HG03159 (cell line): ENCODE data around the gene EPHA3.

Experiments used
- ATAC-seq: cut with Tn5 transposase; IDR thresholded peaks from one replicate; pipeline ENCODE4 v1.9.1; 2021; ENCODE audit warnings: mild to moderate bottlenecking, moderate library complexity; ENCODE audit not compliant: unreplicated experiment

The EPHA3 gene

GRCh38 chr3:89107461-89108290 is at the start of gene EPHA3:
EPHA3 (plus strand) TSS chr3:89107621; CDS start chr3:89107749, 128 bp downstream.
- ATAC-seq: peak; percentile 96

- ATAC-seq: no peak
Observed at GRCh38 chr3:89058371-89058770, 49.0 kb upstream of the EPHA3 start.

- no peak for ATAC-seq
Observed at GRCh38 chr3:89059211-89059925, 48.1 kb upstream of the EPHA3 start.

DNA sequence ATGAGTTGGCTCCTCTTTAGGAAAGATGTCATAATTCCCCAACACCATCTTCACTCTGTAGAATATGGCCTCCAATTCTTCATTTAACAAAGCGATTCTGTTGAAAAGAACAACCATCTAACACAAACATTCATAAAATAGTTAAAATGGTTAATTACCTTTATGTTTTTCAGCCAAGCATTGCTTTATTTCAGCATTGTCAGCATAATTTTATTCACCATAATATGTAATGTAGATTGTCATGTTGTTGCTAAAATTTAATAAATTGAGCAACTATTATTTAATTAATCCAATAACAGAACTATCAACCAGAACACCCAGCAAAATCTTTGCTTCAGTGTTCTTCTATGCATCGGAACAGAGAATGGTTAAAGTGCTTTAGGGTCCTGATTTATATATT is 46.2 kb upstream of the EPHA3 start:
- no peak for ATAC-seq

GRCh38 chr3:89067736-89068135 is 39.7 kb upstream of the EPHA3 start:
- no peak for ATAC-seq

- ATAC-seq: no peak
Observed at GRCh38 chr3:89072642-89073041, 34.8 kb upstream of the EPHA3 start.

DNA sequence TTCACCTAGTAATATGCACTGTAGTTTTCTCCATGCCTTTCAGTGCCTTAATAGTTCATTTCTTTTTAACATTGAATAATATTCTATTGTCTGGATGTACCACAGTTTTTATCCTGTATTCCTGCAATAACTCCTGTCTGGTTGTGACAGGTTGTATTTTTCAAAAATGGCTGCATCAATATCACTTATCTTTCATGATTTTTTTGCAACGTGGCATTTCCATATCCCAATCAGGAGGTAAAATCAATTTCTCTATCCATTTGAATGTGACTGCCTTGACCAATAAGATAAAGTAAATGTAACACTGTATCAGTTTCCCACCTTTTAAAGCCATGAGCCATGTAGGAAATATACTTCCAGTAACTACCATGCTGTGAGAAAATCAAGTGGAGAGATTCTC is 27.5 kb upstream of the EPHA3 start:
- no peak for ATAC-seq

GRCh38 chr3:89087851-89088250 is 19.6 kb upstream of the EPHA3 start:
- ATAC-seq: no peak

DNA sequence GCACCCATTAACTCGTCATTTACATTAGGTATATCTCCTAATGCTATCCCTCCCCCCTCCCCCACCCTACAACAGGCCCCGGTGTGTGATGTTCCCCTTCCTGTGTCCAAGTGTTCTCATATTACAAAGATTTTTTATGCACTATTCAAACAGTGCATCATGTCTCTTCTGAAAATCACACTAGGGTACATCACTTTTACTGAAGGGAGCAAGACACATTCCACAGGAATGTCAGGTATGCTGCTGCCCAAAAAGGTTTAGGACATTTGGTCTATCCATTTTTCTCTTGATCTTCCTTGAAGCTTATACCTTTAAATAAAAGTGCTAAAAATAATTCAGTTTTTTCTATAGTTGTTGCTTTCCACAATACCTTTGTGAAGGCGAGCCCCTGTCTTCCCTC is 9.2 kb upstream of the EPHA3 start:
- no peak for ATAC-seq

DNA sequence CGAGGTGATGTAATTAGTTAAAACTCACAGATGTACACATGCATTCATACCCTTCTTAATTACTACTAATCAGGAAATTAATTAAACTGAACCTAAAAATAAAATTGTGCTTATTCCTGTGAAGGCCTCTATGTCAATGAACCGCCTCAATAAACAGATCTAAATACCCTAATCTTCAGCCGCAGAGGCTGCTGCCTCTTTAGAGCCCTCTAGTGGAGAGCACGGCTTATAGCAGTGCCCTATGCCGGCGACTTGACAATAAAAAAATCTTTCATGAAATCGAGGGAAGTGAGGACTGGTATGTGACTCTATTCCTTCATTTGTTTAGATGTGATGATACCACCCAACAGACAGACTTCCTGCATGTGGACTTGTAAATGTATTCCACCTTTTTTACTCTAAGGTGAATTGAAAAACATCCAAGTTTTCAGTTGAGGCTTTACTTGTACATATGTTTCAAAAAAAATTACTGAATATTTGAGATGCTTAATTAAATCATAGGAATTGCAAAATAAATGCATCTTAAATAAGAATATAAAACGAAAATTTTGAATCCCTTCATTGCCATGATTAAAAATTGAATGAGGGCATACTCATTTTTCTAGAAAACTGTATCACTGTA is 8.3 kb upstream of the EPHA3 start:
- peak; percentile 98 for ATAC-seq

GRCh38 chr3:89101251-89101650 is 6.2 kb upstream of the EPHA3 start:
- ATAC-seq: no peak

GRCh38 chr3:89101921-89102320 is 5.5 kb upstream of the EPHA3 start:
- ATAC-seq: no peak

DNA sequence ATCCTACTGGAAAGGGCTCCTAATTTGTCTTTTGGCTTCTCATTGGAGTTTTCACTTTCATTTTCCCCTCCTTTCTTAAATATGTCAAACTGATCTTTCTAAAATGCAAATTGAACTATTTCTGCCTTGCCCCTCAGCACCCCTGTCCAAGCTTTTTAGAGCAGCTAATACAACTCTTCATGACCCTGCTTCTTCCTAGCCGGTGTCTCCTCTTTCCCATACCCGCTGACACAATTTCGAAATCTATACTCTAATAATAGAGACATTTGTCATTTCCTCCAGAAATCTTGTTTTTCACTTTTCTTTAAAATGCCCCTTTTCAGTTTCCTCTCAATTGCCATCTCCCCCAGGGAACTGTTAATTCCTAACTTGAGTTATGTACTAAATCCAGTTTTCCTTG is 2.9 kb upstream of the EPHA3 start:
- ATAC-seq: no peak

- no peak for ATAC-seq
Observed at GRCh38 chr3:89105503-89105902, 1.9 kb upstream of the EPHA3 start.

DNA sequence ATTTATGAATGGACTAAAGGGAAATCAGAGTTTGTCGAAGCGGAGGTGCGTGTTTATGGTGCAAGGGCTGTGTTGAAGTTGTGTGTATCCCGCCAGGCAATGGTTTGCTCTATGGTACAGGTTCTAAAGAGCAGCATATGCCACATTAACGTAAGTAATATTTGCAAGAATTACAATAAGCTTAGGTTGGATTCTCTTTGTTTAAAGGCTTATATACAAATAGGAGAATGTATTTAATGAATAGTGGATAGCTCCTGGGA is 800 bp downstream of the EPHA3 start:
- no peak for ATAC-seq

- no peak for ATAC-seq
Observed at GRCh38 chr3:89113344-89113743, 5.9 kb downstream of the EPHA3 start.

GRCh38 chr3:89113893-89114840 is 6.7 kb downstream of the EPHA3 start:
- ATAC-seq: peak; percentile 91

GRCh38 chr3:89114841-89115223 is 7.4 kb downstream of the EPHA3 start:
- no peak for ATAC-seq

GRCh38 chr3:89116476-89116875 is 9.1 kb downstream of the EPHA3 start:
- ATAC-seq: no peak

DNA sequence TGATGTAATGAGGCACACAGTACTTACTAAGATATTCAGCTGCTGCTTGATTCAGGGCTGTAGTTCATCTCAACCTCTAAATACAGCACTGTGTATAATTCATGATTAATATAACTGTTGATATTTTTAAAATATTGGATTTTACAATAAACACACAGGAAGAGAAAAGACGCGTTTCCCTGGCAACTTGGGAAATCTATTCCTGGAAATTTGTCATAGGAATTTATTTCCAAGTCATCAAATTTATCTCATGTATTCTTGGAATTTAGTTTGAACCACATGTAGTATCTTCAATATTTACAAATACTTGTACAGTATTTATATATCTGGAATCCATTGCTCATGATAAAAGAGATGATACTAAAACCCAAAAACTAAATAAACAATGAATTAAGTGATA is 30.6 kb downstream of the EPHA3 start:
- no peak for ATAC-seq

GRCh38 chr3:89139870-89140269 is 32.4 kb downstream of the EPHA3 start:
- no peak for ATAC-seq
